ENCODE results near the gene C21orf58. TPM values are rescaled to one million over a fixed set of nuclear protein-coding genes. Genes with fewer than 3 reads are reported as not detected.

The C21orf58 gene
- total RNA-seq, 4 donors from 2014 or later, result 2.2 to 4.8 (median 2.3) TPM

DNA sequence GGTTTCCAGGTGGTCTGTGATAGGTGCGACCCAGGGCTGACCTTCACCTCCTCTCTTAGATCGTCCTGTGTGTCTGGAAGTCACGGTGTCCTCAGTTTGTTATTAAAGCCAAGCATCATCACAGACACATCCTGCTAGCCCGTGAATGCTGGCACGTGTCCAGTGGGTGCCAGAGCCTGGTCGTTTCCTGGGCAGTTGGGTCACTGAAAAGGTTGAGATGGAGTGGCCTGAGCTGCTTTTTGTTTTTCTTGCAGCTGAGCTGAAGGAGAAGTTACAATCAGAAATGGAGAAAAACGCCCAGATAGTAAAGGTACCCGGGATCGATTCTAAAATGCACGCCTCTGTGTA lies 23.5 kb upstream of the C21orf58 start:
- DNase-seq (ENCODE audit: low spot score in 2 of 2), result no peak
- TF ChIP-seq POLR2A (IDR thresholded peaks at IDR 0.05), result no peak
- no peak for TF ChIP-seq CTCF (IDR thresholded peaks at IDR 0.05)
- WGBS, 2 donors, result 85 to 86% methylated on average over 10 of the region's 10 CpGs
- no peak overlapping the region for H3K4me3 ChIP-seq (ENCODE audit: low read depth, poor library complexity, severe bottlenecking)
- intact Hi-C loops (cut with DNase I; ENCODE audit: low total_unique reads), result no loop called here

DNA sequence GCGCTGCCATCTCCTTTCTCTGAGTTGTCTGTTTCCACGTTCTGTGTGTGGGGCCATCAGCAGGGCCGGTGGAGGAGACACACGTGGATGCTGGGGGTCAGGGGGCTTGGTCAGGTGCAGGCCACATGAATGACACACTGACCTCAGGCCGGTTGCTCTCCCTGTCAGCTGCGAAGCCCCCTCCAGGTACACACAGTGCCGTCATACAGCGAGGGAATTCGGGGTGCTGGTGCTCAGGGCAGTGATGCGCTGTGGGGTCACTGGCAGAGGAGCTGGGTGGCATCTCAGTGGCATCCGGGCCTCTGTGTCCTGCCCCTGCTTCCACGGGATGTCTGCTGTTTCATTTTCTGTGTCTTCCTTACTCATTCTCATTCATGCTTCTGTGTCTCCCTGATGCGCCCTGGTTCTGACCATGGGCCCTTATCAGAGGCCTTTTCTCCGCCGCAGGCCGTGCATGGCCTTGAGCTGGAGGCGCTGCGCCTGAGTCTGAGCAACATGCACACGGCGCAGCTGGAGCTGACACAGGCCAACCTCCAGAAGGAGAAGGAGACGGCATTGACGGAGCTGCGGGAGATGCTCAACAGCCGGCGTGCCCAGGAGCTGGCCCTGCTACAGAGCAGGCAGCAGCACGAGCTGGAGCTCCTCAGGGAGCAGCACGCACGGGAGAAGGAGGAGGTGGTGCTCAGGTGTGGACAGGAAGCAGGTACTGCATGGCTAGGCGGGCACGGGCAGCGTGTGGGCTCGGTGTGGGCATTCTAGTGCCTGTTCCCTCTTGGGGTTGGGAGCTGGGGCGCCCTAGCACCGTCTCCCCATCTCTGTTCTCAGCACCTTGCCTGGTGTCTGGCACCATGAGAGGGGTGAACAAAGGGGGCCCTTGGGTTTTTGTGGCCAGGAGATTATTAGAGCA lies 22.9 kb upstream of the C21orf58 start:
- no peak overlapping the region for H3K4me3 ChIP-seq (ENCODE audit: low read depth, poor library complexity, severe bottlenecking)
- 91 to 95% methylated on average over 34 of the region's 34 CpGs for WGBS, 2 donors
- intact Hi-C loops (cut with DNase I; ENCODE audit: low total_unique reads), result no loop called here
- no peak for TF ChIP-seq CTCF (IDR thresholded peaks at IDR 0.05)
- no peak for DNase-seq (ENCODE audit: low spot score in 2 of 2)

DNA sequence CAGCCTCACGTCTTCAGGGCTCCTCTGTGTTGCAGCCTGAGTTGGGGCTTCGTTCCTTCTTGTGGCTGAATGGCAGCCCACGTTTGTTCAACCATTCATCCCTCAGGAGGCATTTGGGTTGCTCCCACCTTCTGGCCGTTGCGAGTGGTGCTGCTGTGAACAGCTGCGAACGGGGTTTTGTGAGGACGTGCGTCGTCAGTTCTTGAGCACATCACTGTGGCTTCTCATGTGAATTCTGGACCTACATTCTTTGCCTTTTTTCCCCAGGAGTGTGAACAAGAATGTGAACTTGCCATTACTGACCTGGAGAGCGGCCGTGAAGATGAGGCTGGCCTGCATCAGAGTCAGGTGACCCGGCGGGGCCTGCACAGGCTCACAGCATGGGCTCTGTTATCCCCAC lies 22.2 kb upstream of the C21orf58 start:
- 91 to 93% methylated on average over 14 of the region's 14 CpGs for WGBS, 2 donors
- DNase-seq (ENCODE audit: low spot score in 2 of 2), result no peak
- TF ChIP-seq CTCF (IDR thresholded peaks at IDR 0.05) (no peak), POLR2A (IDR thresholded peaks at IDR 0.05) (no peak)

GRCh38 chr21:46344219-46344915 lies 20.7 kb upstream of the C21orf58 start:
- no peak overlapping the region for H3K4me3 ChIP-seq (ENCODE audit: low read depth, poor library complexity, severe bottlenecking)
- 94 to 95% methylated on average over 20 of the region's 20 CpGs for WGBS, 2 donors
- TF ChIP-seq CTCF (IDR thresholded peaks at IDR 0.05), result no peak
- no peak for TF ChIP-seq POLR2A (IDR thresholded peaks at IDR 0.05)
- intact Hi-C loops (cut with DNase I; ENCODE audit: low total_unique reads), result no loop called here
- no peak for DNase-seq (ENCODE audit: low spot score in 2 of 2)

More for the DNA sequence above, 22.2 kb upstream of the C21orf58 start:
- intact Hi-C loops (cut with DNase I; ENCODE audit: low total_unique reads), result no loop called here
- no peak overlapping the region for H3K4me3 ChIP-seq (ENCODE audit: low read depth, poor library complexity, severe bottlenecking)

- no peak for DNase-seq (ENCODE audit: low spot score in 2 of 2)
- TF ChIP-seq POLR2A (IDR thresholded peaks at IDR 0.05), result no peak
- TF ChIP-seq CTCF (IDR thresholded peaks at IDR 0.05), result no peak
- no peak overlapping the region for H3K4me3 ChIP-seq (ENCODE audit: low read depth, poor library complexity, severe bottlenecking)
- intact Hi-C loops (cut with DNase I; ENCODE audit: low total_unique reads), result no loop called here
- 89 to 94% methylated on average over 8 of the region's 8 CpGs for WGBS, 2 donors
Measured at GRCh38 chr21:46340998-46341397, 17.3 kb upstream of the C21orf58 start.
